ENCODE data around the gene ATP13A2. TPM values are rescaled to one million over a fixed set of nuclear protein-coding genes. Genes with fewer than 3 reads are reported as not detected.

ATP13A2 gene
- polyA plus RNA-seq, 1 of the 3 experiments (the other 2 are of a cell fraction): 29.3 TPM

Other genes with a start within 250 kb of the ATP13A2 start
- not detected in 2 replicates for gene RNU1-2, start 115.9 kb downstream of the ATP13A2 start, polyA plus RNA-seq (2012; rRNA removed)
- gene CROCC, start 90.0 kb downstream of the ATP13A2 start, polyA plus RNA-seq (2012; rRNA removed): 31.9 and 39.1 TPM in 2 replicates
- gene MFAP2, start 31.3 kb downstream of the ATP13A2 start, polyA plus RNA-seq (2012; rRNA removed): 132 and 189 TPM in 2 replicates
- gene SDHB, start 42.1 kb upstream of the ATP13A2 start, polyA plus RNA-seq (2012; rRNA removed): 128 and 139 TPM in 2 replicates
- 0.52 and 0.58 TPM in 2 replicates for gene PADI2, start 107.5 kb upstream of the ATP13A2 start, polyA plus RNA-seq (2012; rRNA removed)
- 0.26 and 0.62 TPM in 2 replicates for gene PADI1, start 193.2 kb upstream of the ATP13A2 start, polyA plus RNA-seq (2012; rRNA removed)
- gene PADI3, start 237.2 kb upstream of the ATP13A2 start, polyA plus RNA-seq (2012; rRNA removed): 0.30 and 0.36 TPM in 2 replicates